Heart left ventricle (tissue), 13 donors: Measurements from ENCODE around the gene CLPTM1.

Source experiments
- POLR2A ChIP-seq, 2 donors: fragments of 450-650 bp; IDR thresholded peaks; one replicate each; pipeline ENCODE4 v1.6.1; 2017; ENCODE audit warnings: antibody characterized with exemption in 2 of 2, mild to moderate bottlenecking in 2 of 2, moderate library complexity in 2 of 2
- TF ChIP-seq, protein P1 (sequence below), 12 donors: fragments of 200-600 bp; sonication (generic) in 4 of 12; IDR thresholded peaks; one replicate each; pipeline versions ENCODE4 v1.5.0 to v1.8.0; 2018 to 2022; ENCODE audit warnings: antibody characterized with exemption in 12 of 12, mild to moderate bottlenecking in 5 of 12
- donor health status: ischemic (EF 13 %, LVEDD 7.1; RV severe dilation, severe dysfunction).
- donor health status: DM: no; HTN: yes; CAD: no.
- donor health status: DM: no; HTN: no; CAD: no.
- donor health status: ischemic (EF 25% LVEDD 6.9; RV normal size, moderate dysfunction).
- donor health status: ischemic (EF 25% LVEDD 5.7; RV mildly dilated, moderate dysfunction).
- donor health status: ischemic (EF 35%, LVEDD 5.7; RV mildly dilated, moderate dysfunction).
- donor health status: nonischemic (EF 11% LVEDD 7.7; RV severe dilation, severe dysfunction).
- donor health status: DM: yes; HTN: yes; CAD: no.
- donor health status: PGD.
- donor health status: ischemic (EF 29% LVEDD 5.4; RV normal size, mild dysfunction).
- donor health status: nonischemic (EF 23%, LVEDD 6.1; RV moderate dilation, normal function).

DNA sequence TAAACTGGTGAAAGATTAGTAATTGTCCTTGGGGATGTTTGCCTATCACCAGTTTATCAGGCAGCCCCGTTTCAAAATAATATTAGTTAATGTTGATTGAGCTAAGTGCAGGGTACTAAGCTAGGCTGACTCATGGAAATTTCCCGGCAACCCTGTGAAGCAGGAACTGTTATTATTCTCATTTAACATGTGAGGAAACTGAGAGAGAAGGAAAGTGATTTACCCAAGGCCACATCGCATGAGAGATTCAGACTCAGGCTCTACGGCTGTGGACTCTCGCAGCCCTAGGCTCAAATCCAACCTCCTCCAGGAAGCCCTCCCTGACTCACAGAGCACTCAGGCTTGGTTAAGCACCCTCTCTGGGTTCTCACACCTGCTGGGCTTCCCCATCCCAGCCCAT, 19.7 kb downstream of the CLPTM1 start:
- TF ChIP-seq, protein P1, sequence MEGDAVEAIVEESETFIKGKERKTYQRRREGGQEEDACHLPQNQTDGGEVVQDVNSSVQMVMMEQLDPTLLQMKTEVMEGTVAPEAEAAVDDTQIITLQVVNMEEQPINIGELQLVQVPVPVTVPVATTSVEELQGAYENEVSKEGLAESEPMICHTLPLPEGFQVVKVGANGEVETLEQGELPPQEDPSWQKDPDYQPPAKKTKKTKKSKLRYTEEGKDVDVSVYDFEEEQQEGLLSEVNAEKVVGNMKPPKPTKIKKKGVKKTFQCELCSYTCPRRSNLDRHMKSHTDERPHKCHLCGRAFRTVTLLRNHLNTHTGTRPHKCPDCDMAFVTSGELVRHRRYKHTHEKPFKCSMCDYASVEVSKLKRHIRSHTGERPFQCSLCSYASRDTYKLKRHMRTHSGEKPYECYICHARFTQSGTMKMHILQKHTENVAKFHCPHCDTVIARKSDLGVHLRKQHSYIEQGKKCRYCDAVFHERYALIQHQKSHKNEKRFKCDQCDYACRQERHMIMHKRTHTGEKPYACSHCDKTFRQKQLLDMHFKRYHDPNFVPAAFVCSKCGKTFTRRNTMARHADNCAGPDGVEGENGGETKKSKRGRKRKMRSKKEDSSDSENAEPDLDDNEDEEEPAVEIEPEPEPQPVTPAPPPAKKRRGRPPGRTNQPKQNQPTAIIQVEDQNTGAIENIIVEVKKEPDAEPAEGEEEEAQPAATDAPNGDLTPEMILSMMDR (IDR thresholded peaks at IDR 0.05) = no peak
- TF ChIP-seq POLR2A (IDR thresholded peaks at IDR 0.05) = no peak
